IPS-NIHi11 (cell line): ENCODE results near the gene ARAP2.

ENCODE experiments used
- DNase-seq: peaks from one replicate; pipeline ENCODE4 v3.0.0; 2012; ENCODE audit warnings: mixed read lengths, low spot score

ARAP2 gene

DNA sequence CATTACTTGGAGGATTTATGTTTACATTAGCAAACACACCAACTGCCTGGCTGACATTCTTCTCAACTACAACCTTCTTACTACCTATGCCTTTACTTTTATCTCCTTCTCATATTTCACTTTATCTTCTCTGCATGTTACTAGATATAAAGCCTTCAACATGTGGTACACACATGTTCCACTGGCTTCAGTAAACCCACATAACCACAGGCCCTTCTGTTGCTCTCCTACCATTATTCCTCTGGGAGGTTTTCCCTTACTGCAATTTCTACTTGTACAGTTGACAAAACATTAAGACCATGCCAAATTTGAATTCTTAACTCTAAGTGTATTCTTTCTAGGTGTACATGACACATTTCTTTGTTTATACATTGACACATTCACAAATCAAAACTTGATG lies 133.1 kb downstream of the ARAP2 start:
- no peak for DNase-seq

DNA sequence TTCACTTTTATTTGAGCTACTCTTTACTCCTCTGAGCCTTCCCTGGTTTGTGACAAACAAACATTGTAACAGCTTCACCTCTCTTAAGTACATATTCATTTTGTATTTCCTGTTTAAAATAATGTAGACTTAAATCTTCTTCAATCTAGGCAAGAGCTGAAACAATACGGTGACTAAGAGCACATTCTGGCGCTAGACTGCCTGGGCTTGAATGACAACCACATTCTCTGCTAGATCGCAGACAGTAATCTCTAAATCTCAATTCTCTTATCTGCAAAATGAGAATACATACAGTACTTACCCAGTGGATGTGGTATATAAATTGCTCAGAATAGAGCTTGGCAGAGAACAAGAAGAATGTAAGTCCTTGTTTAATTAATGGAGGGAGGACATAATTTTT lies 144.8 kb downstream of the ARAP2 start:
- no peak for DNase-seq

DNA sequence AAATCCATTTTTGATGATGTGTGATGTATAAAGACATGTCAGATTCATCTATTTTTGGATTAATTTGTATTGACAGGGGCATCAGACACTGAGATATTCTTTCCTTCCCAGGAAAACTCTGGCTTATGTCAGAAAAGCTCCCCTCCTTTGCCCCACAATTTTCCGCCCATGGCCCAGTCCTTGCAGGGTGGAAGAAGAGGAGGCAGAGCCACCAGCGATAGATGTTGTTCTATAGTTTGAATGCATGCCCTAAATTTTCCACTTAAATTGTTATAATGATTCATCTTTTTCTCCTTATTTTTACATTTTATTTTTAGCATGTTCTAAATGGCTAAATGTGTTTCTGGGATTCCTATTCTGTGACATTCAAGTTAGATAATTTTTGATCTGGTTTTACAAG lies 149.3 kb downstream of the ARAP2 start:
- DNase-seq = no peak

DNA sequence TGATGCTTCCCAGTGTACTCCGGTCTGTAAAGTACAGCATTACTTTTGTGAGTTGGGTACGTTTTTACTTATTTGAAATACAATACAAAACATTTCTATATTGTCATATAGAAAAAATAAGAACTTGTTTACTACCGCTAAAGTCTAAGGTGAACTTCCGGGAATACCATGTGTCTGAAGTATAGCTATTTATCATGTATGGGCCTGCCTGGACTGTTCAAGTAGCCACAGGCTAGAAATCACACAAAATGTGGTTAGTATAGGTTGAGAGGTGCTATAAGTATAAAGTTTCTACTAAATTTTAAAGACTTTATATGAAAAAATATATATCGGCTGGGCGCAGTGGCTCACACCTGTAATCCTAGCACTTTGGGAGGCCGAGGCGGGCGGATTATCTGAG lies 152.3 kb downstream of the ARAP2 start:
- no peak for DNase-seq

DNA sequence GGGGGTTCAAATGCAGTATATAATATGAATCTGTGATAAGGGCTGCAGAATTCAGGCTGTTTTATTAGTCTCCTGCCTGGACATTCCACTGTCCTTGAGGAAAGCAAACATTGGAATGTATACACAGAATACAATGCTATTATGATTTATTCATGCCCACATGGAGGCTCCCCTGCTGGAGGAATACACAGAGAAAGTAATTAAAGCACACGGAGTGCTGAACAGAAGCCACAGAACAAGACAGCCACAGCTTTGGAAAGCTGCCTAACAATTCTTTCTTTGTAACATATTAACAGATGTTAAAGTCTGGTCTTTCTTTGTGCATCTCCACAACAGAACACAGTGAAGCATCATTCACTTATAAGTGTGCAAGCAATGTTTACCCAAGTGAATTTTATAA lies 155.8 kb downstream of the ARAP2 start:
- no peak for DNase-seq

DNA sequence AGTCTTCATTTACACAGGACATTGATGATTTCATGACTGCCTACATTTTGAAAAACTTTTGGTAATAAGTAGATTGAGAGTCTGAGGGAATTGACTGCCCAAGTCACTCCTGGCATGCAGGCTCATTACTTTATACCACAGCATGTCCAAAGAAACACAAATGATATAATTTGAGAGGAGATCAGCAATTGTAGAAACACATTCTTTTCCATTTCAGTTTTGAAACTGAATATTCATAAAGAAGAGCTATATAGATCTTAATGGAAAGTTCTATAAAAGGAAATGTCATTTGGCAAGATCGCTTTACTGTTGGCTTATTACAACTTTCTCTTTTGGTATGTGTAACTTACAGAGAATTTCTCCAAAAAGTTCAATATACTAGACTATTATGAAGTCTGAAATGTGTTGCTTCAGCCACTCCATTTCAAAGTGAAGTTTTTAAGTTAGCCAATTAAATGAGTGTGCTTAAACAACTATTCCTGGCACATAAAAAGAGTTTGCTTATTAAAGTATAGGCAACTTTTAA lies 158.0 kb downstream of the ARAP2 start:
- no peak for DNase-seq

DNA sequence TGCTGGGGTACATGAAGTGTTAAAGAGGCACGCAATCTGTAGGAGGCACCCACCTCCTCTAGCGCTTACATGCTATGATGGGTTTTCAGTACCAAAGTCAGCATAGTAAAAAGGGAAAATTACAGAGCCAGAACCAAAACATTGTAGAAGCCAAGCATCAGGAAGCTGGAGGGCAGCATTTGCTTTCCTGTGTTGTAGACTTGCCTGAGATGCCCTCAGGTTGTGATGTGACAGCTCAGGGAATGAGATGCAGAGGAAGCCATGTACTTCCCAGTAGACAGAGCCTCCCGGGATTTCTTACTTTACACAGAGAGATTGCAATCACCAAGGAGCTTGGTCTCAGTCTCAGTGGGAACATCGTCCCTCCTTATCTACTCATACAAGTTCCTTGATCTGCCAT lies 161.5 kb downstream of the ARAP2 start:
- DNase-seq = no peak

DNA sequence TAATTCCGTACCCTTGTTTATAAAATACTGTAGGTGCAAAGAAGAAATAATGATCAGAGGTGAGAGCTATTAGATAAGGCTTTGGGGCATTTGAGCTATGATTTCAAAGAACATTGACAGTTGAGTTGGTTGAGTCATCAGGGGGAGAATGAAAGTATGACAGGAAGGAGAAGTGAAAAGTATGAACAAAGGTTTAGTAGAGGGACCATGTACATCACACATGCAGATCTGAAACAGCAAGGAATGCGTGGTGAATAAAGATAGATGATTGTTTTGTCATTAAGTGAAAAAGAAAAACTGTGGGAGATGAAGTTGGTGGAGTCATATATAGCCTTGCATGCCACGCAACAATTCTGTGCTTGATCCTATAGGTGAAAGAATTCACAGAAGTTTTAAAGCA lies 163.1 kb downstream of the ARAP2 start:
- no peak for DNase-seq

DNA sequence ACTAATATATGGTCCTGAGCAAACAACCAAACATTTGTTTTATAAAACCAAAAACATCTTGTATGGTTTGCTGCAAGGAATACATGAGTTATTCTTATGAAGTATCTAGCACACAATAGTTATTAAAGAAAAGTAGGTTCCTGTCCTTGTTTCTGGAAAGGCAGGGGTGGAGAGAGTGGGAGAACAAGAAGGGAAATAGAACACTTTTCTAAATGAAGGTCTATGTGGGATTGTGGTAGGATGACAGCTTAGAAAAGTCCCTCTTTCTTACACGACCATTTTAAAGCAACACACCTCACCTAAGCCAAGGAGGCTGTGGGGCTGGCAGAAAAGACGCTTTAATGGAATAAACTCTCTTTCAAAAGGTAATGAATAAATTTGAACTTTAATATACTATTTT lies 164.6 kb downstream of the ARAP2 start:
- DNase-seq = no peak

DNA sequence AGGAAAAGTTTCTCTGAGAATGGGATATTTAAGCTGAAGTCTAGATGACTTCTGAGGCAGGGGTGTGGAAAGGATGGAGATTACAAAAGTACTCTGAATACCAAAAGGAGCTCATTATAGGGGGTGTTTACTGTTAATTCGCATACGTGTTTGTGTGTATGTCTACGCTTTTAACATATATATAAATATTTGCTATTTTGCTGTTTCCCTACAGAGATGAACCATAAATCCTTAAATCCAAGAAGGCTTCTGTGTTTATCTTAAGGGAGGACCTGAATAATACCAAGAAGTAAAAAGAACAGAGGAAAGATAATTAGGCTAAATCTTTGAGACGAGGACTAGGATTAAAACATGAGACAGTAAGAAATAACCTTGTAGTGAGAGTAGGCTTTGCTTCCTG lies 166.0 kb downstream of the ARAP2 start:
- no peak for DNase-seq

DNA sequence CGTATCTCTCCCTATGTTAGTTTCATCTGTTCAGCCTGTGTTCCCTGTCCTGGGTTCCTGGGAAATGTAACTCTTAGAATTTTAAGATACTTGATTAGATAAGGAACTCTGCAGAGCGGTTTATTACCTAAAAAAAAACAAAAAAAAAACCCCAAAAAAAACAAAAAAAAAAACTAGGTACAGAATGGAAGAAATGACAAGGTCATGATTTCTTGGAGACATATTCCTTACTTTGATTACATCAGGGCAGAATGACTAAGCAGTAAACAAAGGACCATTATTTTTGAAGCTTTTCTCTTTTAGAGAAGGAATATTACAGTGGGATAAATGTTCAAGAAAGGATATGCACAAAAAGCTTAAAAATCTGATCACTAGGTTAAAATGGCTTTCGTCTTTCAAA lies 171.8 kb downstream of the ARAP2 start:
- no peak for DNase-seq

DNA sequence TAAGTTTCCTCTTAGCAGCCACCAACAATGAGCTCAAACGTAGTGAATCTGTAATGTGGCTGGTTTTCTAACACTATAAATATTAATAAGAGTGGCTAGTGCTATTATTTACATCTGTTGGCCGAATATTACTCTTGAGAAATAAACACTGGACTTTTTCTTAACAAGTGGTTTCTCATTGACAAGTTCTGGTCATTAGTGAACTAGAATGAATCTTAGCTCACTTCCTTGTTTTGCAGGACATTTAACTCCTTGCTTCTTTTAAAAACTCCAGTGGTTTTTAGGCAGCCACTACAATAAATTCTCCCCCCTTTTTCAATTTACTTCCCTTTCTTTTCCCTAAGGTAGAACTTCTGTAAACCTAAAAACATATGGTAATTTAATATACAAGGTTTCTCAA lies 177.2 kb downstream of the ARAP2 start:
- no peak for DNase-seq

DNA sequence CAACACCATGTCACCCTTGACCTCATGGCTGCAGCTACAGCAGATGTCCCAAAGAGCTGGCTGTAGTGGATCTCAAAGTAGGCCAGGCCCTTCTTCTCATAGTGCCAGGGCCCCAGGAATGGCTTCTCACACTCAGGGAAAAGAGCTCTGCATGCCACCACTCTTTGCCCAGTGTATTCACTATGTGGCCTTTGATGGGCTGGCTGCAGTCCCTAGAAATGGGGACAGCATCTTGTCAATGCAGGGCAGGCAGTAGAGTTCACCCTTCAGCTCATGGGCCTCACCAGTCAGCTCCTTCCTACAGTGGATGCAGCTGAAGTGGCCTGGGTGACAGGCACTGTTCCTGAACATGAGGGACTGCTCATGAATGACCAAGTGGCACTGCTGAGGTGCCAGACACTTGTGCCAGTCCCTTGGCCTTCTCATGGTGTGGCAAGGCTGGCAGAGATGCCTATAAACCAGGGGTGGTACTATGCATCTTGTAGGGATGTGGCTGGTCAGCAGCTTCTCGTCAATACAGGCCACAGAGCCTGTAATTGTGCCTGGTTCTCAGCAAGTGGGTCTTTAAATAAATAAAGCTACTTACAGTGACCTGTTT lies 178.9 kb downstream of the ARAP2 start:
- DNase-seq = no peak

DNA sequence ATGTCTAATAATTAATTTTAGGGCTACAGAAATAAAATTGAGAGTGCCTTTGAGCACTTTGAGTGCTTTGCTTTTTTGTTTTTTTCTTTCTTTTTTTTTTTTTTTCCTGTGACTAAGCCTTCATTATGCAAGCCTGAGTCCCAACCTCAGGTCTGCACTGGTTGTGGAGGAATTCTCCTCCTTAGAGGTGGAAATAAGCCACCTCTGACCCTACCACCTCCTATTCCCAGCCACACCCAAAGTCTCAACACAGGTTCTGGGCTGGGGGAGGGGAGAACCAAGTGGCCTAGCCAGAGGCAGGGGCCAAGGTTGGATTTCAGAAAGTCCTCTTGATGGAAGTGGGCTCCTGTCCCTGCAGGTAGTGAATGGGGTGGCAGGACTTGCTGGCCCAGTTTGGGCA lies 180.2 kb downstream of the ARAP2 start:
- DNase-seq = no peak

DNA sequence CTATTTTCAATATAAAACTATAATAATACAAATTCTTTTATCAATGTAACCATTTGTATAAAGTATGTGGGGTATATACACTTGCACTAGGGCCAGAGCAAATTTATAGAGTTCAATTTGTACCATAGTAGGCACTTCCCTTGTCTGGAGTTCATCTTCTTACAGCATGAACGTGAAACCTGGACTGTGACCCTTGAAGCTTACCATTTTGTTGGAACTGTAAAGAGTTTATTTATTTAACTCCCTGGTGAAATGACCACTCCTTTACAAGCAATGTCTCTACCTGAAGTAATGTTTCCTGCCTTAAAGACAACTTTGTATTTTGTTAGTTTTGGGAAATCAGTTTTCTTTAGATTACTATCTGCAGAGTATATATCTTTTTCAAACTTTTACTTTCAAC lies 188.2 kb downstream of the ARAP2 start:
- DNase-seq = no peak

DNA sequence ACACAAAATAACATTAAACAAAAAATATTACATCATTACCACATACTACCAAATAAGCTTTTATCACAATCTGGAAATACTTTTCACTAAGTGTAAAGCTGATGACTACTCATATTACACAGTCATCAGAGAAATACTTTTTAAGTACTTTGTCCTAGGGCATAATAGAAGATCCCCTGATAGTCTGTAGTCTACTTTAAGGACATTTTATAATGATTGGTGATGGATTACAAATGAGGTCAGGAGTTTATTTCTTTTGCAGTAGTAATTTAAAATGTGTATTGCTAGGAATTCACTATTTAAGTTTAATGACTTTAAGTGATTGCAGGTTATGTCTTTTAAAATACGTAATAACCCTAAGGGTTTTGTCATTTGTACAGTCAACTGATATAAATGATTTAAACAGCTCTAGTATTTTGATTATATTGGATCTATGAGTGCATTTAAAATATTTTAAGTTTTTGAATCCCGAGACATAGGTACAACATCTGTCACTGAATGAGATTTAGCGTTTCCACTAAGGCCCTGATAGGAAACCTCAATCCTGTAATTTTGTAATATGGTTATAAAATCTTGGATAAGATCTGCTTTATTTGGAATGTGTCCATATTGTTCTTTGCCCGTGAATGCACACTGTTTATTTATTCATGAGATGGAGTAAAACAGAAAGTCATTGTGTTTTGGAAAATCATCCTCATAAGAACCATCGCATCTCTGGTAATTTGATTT lies 189.5 kb downstream of the ARAP2 start:
- DNase-seq = no peak

DNA sequence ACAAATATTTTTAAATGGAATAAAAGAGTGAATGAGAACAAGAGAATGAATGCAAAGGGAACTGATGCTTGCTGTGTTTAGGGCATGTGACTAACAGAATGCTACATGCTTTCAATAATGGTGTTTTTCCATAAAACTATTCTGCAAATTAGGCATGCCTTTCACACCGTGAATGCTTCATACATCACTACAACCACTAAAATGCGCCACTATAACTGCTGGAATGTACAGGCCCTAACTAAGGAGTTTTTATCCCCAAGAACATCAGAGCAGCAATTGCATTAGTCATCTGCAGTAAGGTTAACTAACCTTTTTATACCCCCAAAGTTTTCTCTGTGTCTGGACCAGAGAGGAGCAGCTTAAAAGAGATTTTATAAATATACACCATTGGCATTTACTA lies 190.4 kb downstream of the ARAP2 start:
- no peak for DNase-seq

DNA sequence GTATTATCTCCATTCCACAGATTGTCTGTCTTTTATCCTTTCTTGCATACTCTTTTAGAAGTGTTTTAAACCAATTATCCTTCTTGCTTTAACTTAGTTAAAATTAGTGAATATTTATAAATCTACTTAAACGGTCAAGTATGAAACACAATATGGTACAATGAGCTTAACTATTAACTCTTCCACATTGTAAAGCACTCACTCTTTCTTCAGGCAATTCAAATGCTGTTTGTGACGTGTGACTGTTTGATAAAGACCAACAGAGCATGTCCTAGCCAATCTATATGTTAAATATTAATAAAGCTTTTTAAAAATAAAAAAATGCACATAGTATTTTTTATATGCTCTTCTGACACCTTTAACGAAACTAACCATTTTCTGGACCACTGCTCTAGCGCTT lies 192.7 kb downstream of the ARAP2 start:
- no peak for DNase-seq

DNA sequence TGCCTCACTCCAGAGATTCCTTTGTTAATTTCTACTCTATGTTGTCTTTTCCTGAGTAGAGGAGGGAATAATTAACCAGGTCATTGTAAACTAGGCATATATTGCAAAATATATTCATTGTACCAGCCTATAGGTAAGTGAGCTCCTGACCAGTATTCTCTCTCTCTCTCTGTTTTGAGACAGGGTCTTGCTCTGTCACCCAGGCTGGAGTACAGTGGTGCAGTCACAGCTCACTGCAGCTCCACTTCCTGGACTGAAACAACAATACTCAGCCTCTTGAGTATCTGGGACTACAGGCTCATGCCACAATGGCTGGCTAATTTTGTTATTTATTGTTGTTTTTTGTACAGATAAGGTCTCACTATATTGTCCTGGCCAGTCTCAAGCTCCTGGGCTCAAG lies 198.3 kb downstream of the ARAP2 start:
- DNase-seq = no peak

DNA sequence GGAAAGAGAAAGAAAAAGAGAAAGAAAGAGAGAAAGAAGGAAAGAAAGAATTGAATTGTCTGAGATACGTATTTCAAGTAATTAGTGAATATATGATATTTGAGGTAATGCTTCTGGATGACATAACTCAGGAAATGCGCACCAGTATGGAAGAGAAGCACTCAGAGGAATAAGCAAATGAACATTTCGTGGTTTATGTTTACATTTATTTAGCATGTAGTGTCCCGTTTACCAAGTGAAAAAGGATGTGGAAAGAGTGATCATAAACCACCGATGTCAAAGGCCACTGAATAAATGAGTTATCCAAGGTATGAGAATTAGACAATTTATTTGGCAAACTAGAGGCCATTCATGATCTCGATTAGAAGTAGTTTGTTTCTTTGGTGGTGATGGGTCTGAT lies 200.4 kb downstream of the ARAP2 start:
- no peak for DNase-seq

DNA sequence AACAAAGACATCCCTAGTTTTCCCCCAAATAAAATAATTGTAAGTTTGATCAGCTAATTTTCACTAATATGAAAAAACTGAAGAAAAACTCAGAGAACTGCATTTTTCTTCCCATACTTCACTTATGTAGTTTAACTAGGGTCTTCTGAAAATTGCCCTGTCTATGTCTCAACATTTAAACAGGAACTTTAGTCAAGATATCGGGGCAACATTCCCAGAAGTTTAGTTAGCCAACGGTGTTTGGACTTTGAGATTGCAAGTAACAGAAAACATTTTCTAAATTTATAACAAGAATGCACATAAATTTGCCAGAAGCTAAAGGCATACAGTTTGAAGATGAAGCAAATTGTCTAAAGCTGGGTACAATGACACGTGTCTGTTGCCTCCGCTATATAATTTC lies 201.1 kb downstream of the ARAP2 start:
- DNase-seq = no peak

DNA sequence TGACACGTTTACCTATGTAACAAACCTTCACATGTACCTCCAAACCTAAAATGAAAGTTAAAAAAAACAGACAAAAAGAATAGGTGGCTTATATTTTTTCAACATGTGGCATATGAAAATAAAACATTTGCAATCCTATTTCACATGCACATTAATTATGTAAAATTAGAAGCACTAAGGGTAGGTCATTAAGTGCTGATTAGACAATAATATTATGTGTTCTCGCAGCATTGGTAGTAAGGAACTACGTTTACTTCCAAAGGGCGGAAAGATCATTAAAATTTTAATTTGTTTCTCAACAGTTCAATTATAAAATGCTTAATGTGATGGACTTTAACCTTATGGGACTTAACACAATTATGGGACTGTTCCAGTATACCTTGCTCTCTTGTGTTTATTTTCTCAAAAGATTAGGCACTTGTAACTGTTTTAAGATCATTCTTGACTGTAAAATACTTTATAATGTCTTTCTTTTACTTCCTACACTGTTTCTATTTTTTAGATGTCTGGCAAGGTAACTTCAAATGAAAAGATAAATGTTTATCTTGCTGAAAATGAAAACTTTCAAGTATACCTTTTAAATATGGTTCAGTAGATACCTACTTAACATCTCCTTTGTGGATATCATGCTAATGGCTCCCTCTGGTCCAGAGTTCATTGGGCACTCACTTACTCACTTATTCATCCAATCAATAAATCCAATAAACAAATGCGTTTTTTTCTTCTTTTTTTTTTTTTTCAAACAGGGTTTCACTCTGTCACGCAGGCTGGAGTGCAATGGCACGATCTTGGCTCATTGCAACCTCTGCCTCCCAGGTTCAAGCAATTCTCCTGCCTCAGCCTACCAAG lies 202.0 kb downstream of the ARAP2 start:
- no peak for DNase-seq

DNA sequence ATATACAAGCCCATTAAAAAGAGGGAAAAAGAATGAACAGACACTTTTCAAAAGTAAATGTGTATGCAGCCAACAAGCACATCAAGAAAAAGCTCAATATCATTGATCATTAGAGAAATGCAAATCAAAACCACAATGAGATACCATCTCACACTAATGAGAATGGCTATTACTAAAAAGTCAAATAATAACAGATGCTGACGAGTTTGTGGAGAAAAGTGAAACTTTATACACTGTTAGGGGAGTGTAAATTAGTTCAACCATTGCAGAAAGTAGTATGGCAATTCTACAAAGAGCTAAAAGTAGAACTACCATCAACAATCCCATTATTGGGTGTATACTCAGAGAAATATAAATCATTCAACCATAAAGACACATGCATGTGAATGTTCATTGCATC lies 203.0 kb downstream of the ARAP2 start:
- DNase-seq = no peak
